Measurements from ENCODE around the gene USP46. TPM values are rescaled to one million over a fixed set of nuclear protein-coding genes. Genes with fewer than 3 reads are reported as not detected.

The USP46 gene
- total RNA-seq, 1 donor from 2014 or later: 130 TPM

DNA sequence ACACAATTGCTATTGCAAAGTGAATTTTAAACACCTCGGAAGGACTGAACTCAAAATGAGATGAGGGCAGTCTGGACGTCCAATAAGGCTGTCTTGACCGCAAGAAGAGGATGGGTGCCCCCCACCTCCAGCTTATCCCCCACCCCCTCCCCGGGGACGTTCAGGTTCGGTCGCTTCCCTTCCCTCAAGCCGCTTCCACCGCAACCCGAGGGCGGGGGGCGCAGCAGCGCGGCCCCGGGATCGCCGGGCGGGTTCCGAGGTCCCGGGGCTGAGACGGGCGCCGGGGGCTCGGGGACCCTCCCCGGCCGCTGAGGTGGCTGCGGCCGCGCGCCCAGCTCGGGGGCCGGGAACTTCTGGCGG is 480 bp downstream of the USP46 start:
- ATAC-seq: peak; percentile 4
- intact Hi-C loops (cut with DNase I): no loop called here
- peak; percentile 60 for DNase-seq (ENCODE audit: low spot score)

DNA sequence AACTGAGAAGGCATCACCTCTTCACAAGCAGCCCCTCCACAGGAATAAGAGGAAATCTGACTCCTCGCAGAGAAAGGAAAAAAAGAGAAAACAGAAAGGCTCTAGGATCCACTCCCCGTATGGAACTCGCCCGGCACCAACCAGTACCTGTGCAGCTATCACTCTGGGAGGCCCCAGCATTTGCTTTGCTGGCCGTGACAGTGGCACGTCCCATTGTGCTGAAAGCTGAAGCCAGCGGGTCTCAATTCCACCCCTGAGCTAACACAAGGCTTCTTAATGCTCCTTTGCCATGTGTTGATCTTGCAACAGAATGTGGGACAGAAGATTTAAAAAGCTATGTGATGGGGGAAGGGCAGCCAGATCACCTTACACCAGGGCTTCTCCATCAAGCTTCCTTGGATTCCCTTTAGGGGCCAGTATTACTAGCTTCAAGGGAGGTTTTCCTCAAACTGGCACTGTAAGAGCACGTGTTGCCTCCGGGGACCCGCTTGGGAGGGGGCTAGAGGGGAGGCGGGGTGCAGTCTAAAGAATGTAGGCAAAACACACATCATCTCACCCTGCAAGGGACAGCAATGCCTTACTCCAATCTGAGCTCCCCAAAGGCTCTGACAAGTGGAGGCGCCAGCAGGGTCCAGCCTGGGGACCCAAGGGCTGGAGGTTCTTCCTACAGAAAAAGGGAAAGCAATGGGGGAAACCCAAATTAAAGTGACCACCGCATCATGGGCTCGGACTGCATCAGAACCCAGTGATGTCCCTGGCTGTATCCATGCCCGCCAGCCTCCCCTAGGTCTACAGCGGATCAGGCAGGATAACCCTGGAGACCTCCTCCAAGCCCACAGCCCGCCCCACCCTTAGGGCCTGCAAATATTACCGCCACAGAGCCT is 1.2 kb downstream of the USP46 start:
- intact Hi-C loops (cut with DNase I): no loop called here
- ATAC-seq (peak; percentile 26), DNase-seq (ENCODE audit: low spot score) (peak; percentile 59)

DNA sequence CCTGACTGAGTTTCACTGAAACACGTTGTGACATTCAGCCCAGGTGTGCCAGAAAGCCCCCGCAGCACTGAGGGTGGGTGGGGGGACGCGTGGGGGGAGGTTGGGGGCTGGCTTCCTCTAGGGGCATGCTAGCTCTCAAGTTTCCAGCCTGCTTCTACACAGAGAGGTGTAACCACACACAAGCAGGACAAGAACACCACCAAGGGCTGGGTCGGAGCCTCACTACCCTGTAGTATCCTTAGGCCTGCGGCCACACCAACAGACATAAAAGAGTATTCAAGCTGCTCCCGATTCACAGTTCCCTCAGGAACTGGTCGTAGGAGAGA is 1.8 kb downstream of the USP46 start:
- ATAC-seq (no peak), DNase-seq (ENCODE audit: low spot score) (no peak)
- intact Hi-C loops (cut with DNase I): no loop called here

DNA sequence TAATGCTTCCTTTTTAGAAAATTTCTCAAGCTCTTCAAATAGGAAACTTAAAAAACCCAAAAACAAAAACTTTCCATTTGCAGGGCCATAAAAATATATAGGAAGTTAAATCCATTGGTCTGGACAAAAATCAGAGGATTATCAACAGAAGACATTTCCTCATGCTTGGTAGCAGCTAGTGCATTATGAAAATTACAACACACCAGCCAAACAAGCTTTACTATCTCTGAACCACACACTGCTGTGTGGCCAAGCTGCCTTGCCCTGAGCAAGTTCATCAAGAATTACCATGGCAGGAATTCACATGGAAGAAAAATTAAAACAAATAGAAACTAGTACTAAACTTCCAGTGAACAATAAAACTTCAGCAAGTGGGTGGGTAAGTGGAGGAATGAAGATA is 3.6 kb downstream of the USP46 start:
- no peak for ATAC-seq
- intact Hi-C loops (cut with DNase I): no loop called here

DNA sequence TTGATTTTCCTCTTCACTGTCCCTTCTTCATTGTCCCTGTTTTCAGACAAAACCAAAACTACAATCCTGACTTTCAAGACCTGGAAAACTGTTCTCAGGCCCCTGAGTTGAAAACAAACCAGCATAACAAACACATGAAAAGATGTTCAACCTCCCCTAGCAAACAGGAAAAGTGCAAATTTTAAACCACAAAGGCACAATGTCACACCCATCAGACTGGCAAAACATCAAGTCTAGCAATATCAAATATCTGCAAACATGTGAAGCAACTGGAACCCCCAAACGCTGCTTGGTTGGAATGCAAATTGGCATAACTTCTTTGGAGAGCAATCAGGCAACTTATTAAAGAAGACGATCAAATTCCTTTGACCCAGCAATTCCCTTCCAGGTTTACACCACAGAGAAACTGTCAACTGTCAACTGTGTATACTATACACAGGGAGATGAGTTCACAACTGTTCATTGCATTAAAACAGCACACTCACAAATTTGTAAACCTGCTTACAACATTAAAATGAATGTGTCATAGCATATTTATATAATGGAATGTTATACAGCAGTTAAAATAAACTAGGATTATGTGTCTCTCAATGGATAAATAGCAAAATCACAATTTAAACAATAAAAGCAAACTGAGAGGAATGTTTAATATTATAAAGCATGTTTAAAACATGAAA is 7.0 kb downstream of the USP46 start:
- no peak for ATAC-seq
- no peak for DNase-seq (ENCODE audit: low spot score)
- intact Hi-C loops (cut with DNase I): no loop called here

More for the DNA sequence above, 3.6 kb downstream of the USP46 start:
- no peak for DNase-seq (ENCODE audit: low spot score)

DNA sequence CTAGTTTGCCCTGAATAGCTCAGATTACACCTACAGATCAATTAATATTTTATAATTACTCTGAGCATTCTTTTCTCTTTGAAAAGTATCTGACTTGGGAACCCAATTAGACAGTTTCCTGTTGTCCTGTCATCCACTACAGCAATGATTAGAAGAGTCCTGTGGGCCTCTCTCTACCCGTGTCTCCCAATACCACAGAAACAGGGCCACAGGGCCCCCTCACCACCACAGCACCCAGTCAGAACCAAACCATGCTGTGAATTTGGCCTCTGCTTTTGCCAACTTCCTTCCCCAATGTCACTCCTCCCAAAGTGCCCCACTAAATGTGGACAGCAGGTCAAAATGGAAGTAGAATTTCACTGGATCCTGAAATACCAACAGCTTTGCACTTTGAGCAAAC is 10.3 kb downstream of the USP46 start:
- DNase-seq (ENCODE audit: low spot score): no peak
- intact Hi-C loops (cut with DNase I): no loop called here
- ATAC-seq: no peak

DNA sequence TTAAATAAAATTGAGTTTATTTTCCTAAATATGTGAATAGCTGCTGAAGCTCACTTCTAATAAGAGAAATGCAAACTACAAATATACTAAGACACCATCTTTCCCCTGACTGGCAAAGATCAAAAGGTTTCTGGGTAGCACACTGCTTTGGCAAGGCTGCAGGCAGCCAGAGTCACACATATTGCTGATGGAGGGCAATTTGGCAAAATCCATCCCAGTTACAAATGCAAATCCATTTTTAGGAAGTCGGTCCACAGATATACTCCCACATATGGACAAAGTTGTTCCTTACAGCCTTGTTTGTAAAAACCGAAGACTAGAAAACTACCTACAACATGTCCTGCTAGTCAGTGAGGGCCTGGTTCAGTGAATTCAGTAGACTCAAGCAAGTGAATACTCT is 12.4 kb downstream of the USP46 start:
- DNase-seq (ENCODE audit: low spot score): no peak
- intact Hi-C loops (cut with DNase I): no loop called here
- ATAC-seq: no peak

DNA sequence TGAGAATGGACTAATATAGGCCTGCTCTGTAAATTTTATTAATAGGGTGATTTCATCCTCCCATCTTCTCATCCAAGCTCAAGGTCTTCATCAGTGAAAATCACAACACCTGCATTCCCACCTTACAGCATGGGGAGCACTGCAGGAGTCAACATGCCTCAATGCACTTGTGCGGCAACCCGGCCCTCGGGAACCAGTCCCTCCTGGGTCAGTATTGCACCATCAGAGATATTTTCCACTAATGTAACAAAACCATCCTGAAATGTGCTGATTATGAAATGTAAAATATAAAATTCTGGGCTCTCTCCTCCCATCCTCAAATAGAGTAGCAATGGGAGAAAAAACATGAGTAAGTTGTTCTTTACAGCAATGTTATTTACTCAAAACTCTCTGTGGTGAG is 13.0 kb downstream of the USP46 start:
- ATAC-seq (no peak), DNase-seq (ENCODE audit: low spot score) (no peak)
- intact Hi-C loops (cut with DNase I): no loop called here

DNA sequence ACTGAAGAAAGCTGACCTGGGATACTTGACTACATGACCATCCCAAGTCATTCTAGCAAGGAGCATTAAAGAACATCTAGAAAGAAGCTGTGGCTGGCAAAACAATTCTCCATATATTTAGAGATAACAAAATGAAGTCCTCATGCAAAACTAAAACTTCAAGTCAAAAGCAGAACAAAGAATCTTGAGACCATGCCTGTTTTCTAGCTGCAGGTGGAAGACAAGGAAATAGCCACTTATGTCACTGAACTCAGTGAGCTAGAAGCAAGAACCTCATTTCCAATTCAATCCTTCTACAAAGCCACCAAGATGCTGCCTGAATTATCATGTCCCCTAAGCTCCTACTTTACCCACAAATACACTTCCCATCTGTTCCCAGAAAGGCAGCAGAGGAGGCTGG is 13.8 kb downstream of the USP46 start:
- DNase-seq (ENCODE audit: low spot score): no peak
- intact Hi-C loops (cut with DNase I): no loop called here
- no peak for ATAC-seq

DNA sequence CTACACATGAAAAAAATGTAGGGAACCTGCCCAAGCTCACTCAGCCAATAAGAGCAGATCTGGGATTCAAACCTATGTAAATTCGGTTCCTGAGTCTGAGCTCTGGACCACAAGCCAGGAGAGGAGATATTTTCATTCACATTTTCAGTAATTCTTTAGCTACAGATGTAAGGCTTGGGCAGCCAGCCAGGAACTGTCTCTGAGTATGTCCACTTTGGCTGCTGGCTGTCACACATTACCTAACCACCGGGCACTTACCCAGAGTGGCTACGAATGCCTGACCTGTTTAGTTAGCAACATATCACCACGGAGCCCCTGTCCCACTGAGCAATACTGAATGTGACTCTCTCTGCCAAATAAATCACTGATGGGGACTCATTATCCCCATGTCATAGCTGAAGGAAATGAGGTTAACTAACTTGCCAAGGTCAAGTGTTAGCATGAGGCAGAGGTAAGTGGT is 15.3 kb downstream of the USP46 start:
- DNase-seq (ENCODE audit: low spot score) (peak; percentile 63), ATAC-seq (no peak)
- intact Hi-C loops (cut with DNase I): no loop called here

DNA sequence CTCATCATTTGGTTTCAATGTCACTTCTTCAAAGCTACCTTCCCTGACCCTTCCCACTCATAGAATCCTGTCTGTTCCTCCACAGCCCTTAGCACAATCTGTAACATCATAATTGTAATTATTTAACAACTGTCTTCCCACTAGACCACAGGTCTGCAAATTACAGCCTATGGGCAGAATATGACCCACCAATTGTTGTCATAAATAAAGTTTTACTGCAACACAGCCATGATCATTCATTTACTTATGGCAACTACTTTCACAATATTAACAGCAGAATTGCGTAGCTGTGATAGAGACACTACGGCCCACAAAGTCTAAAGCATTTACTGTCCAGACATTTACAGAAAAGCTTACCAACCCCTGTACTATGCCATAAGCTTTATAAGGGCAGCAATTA is 15.9 kb downstream of the USP46 start:
- ATAC-seq (no peak), DNase-seq (ENCODE audit: low spot score) (no peak)
- intact Hi-C loops (cut with DNase I): no loop called here

DNA sequence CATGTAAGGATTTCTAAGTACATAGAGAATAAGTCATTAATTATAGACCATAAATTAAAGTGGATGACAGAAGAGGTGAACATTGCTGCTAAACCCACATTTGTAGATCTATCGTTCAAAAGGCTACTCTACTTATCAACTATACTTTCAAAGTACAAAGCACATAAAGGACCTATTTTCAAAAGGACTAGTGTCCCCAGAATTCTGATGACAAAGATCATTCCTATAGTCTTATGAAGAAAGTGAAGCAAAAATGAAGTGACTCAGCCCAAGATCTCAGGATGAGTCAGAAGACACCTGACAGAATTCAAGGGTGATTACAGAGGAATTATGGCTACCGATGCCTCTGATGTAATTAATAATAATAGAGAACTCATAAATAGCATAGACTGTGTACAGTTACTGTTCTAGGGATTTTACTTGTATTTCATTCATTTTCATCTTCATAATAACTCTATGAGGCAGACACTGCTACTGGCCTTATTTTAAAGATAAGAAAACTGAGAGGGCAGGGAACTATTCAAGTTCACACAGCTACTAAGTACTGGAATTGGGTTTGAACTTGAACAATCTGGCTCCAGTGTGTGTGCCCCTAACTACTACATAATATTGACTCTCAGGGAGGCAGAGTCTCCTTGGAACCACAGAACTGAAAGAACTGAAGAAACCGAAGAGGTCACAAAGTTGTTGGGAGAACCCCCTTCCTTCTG is 17.1 kb downstream of the USP46 start:
- no peak for DNase-seq (ENCODE audit: low spot score)
- ATAC-seq: no peak
- intact Hi-C loops (cut with DNase I): no loop called here

DNA sequence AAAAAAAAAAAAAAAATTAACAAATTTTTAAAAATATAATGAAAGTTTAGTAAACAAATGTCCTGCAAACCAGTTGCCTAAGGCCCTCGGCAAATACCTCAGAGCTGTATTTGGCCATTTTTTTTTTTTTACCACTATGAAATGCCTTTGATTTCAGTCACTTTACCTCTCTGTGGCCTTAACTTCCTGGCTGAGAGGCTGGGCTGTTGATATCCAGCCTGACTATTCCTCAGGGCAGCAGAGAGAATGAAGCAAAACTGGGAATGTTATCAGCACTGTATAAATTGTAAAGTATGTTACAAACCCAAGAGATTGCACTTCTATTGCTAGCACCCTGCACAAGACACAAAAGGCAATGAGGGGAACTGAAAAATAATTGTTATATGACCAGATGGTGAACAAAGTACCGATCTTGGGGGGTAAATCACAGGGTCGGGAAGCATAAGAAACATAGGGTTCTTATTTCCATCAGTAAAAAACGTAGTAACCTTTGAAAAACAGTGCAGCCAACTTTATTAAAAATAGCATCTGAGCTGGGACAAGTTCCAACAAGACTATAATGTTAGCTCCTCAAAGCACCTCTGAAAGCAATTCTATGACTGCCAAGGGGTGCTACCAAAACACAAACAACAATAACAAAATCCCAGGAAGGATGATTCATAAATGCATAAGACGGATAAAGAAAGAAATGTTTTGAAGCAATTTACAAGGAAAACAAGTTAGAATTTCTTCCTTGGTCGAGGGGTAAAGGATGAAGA is 18.1 kb downstream of the USP46 start:
- intact Hi-C loops (cut with DNase I): no loop called here
- peak; percentile 58 for ATAC-seq

DNA sequence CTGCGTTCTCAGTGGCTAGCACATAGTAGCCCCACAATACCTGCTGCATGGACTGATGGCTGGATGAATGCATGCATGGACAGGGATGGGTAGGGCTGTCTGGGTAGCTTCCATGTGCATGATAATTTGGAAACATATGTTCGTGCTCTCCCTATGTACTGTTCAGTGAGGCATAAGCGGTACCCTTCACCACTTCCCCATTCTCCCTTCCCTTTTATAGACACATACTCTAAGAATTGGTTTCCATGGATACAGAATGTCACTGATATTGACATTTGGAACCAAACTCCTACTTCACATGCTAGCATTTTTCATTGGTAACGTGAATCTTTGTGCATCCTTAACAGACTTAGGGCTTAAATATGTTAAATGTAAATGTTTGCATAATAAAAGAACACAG is 20.4 kb downstream of the USP46 start:
- intact Hi-C loops (cut with DNase I): no loop called here
- ATAC-seq (no peak), DNase-seq (ENCODE audit: low spot score) (no peak)

More for the DNA sequence above, 18.1 kb downstream of the USP46 start:
- no peak for DNase-seq (ENCODE audit: low spot score)

DNA sequence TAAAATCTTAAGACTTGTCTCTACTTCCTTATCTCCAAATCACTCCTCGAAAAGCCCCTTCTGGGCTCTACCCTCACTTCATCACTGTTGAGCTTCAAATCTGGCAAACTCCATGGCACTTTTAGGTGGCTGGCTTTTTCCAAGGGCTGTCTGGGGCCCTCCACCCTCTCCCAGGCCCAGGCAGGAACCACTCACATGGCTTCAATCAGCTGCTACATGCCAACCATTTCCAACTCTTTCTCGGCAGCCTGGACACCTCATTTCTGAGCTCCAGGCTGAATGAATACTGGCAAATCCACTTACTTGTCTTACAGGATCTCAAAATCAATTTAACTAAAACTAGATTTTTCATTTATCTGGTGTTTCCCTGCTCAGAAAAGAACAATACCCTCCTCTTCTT is 22.0 kb downstream of the USP46 start:
- ATAC-seq (no peak), DNase-seq (ENCODE audit: low spot score) (no peak)
- intact Hi-C loops (cut with DNase I): no loop called here

DNA sequence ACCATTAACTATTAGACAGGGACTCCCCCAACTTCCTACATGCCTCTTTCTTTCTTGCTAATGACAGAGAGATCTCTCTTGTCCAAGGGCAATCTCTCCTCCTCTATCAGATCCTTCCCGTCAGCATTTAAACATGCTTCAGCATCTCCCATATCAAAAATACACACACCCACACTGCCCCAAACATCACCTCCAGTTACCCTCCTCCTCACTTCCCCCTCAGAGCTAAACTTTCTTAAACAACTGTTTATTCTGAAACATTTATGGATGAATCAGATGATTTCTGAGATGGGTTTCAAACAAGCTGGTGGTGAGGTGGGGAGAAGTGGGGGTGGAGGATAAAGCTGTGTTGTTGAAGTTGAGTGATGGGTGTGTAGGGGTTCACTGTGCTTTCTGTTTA is 23.5 kb downstream of the USP46 start:
- ATAC-seq (no peak), DNase-seq (ENCODE audit: low spot score) (no peak)
- intact Hi-C loops (cut with DNase I): no loop called here

DNA sequence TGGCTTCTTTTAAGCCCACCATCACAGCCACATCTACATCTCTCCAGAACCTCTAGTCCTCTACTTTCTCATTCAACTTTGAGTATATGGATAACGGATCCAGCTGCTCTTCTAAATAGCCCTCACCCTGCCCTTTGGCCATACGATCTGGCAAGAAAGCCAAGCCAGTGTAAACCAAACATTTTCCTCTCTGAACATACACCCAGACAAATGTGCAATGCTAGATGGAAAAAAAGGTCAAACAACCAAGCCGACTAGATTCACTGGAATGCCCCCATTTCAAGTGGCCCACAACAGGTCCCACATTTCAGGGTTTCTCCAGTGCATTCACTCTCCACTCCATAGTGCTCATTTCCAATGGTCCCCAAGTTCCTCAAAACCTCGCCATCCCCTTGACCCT is 24.0 kb downstream of the USP46 start:
- DNase-seq (ENCODE audit: low spot score) (no peak), ATAC-seq (no peak)
- intact Hi-C loops (cut with DNase I): no loop called here

DNA sequence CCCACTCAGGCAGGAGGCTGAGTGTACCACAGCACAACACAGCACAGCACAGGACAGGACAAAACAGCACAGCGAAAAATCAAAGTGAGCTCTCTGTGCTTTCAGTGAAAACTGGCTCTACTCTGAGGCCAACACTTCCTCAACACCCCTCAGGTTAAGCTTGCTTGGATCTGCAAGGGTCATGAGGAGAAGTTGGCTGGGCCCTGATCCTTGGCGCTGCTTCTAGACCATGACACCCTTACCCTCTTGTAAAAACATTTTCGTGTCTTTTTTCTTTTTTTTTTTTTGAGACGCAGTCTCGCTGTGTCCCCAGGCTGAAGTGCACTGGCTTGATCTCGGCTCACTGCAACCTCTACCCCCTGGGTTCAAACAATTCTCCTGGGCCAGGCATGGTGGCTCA is 25.3 kb downstream of the USP46 start:
- no peak for DNase-seq (ENCODE audit: low spot score)

DNA sequence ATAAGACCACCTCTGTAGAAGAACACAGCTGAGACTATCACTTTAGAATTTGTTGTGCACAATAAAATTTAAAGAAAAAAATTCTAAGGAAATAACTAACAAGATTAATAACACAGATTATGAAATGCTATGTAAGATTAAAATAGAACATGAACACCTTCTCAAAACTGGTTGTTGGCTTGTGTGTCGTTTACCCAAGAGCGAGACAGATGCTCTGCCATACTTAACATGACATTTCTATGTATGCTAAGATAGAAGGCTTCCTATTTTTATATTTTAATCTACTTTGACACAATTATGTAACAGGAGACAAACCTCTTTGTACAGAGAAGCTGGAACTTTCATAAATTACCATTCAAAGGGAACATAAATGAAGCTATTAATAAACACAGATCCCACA is 30.1 kb downstream of the USP46 start:
- ATAC-seq (no peak), DNase-seq (ENCODE audit: low spot score) (no peak)
- intact Hi-C loops (cut with DNase I): no loop called here

More for the DNA sequence above, 25.3 kb downstream of the USP46 start:
- ATAC-seq: no peak
- intact Hi-C loops (cut with DNase I): no loop called here
